Trophoblast cell (in vitro differentiated cells and primary cell): Measurements from ENCODE around the gene EVC2.

Source experiments
- DNase-seq, 2 donors: peaks; one replicate each; pipeline ENCODE4 v3.0.0-alpha.2; 2016
- H2AFZ ChIP-seq: 2 replicates; pipeline ENCODE4 v1.6.1; 2013; ENCODE audit warnings: low read length, moderate library complexity, mild to moderate bottlenecking; ENCODE audit not compliant: insufficient read depth, poor library complexity
- H2AK5ac ChIP-seq: 2 replicates; pipeline ENCODE4 v1.6.1; 2013; ENCODE audit warnings: mild to moderate bottlenecking, low read length
- H2BK120ac ChIP-seq: 2 replicates; pipeline ENCODE4 v1.6.1; 2013; ENCODE audit warnings: low read length, mild to moderate bottlenecking, moderate library complexity; ENCODE audit not compliant: insufficient read depth, poor library complexity
- H2BK12ac ChIP-seq: 2 replicates; pipeline ENCODE4 v1.6.1; 2013; ENCODE audit warnings: mild to moderate bottlenecking, low read length, moderate library complexity
- H2BK5ac ChIP-seq: 2 replicates; pipeline ENCODE4 v1.6.1; 2013; ENCODE audit warnings: low read length, low read depth, moderate library complexity, mild to moderate bottlenecking; ENCODE audit not compliant: poor library complexity
- H3K14ac ChIP-seq: 2 replicates; pipeline ENCODE4 v1.6.1; 2013; ENCODE audit warnings: mild to moderate bottlenecking, low read length
- H3K18ac ChIP-seq: 2 replicates; pipeline ENCODE4 v1.6.1; 2013; ENCODE audit warnings: mild to moderate bottlenecking, low read length
- H3K23ac ChIP-seq: 2 replicates; pipeline ENCODE4 v1.6.1; 2013; ENCODE audit warnings: low read length
- H3K27ac ChIP-seq: 2 replicates; pipeline ENCODE4 v1.5.1; 2013; ENCODE audit warnings: low read depth, mild to moderate bottlenecking, inconsistent platforms, low read length, moderate library complexity
- H3K27me3 ChIP-seq: 2 replicates; pipeline ENCODE4 v1.6.1; 2013; ENCODE audit warnings: inconsistent platforms, mild to moderate bottlenecking, low read length, moderate library complexity; ENCODE audit not compliant: insufficient read depth
- H3K36me3 ChIP-seq, 2 experiments: 1 replicate in 1 of 2; 2 replicates in 1 of 2; pipeline ENCODE4 v1.6.1; 2013; ENCODE audit warnings: low read length in 2 of 2, mild to moderate bottlenecking in 2 of 2, moderate library complexity in 1 of 2; ENCODE audit not compliant: insufficient read depth in 2 of 2, control insufficient read depth in 1 of 2
- H3K4ac ChIP-seq: 2 replicates; pipeline ENCODE4 v1.6.1; 2013; ENCODE audit warnings: low read depth, mild to moderate bottlenecking, low read length, moderate library complexity
- H3K4me1 ChIP-seq, 2 experiments: 1 replicate in 1 of 2; 2 replicates in 1 of 2; pipeline ENCODE4 v1.6.1; 2013; ENCODE audit warnings: low read length in 2 of 2, mild to moderate bottlenecking in 2 of 2, moderate library complexity in 1 of 2; ENCODE audit not compliant: insufficient read depth in 2 of 2, control insufficient read depth in 1 of 2
- H3K4me2 ChIP-seq: 2 replicates; pipeline ENCODE4 v1.6.1; 2013; ENCODE audit warnings: inconsistent platforms, mild to moderate bottlenecking, low read length, moderate library complexity
- H3K4me3 ChIP-seq: 2 replicates; pipeline ENCODE4 v1.5.1; 2013; ENCODE audit warnings: mild to moderate bottlenecking, low read depth, low read length, inconsistent platforms
- H3K79me1 ChIP-seq: one replicate; pipeline ENCODE4 v1.6.1; 2013; ENCODE audit warnings: low read length
- H3K79me2 ChIP-seq: 2 replicates; pipeline ENCODE4 v1.6.1; 2013; ENCODE audit warnings: low read length, mild to moderate bottlenecking; ENCODE audit not compliant: control insufficient read depth, insufficient read depth, poor library complexity
- H3K9ac ChIP-seq: 2 replicates; pipeline ENCODE4 v1.6.1; 2013; ENCODE audit warnings: mild to moderate bottlenecking, low read length
- H3K9me3 ChIP-seq: 2 replicates; pipeline ENCODE4 v1.6.1; 2013; ENCODE audit warnings: low read depth, mild to moderate bottlenecking, control low read depth, inconsistent platforms, low read length; ENCODE audit not compliant: insufficient read depth
- H4K12ac ChIP-seq: 2 replicates; pipeline ENCODE4 v1.6.1; 2013; ENCODE audit warnings: low read depth, mild to moderate bottlenecking, low read length, moderate library complexity
- H4K8ac ChIP-seq: 2 replicates; pipeline ENCODE4 v1.6.1; 2013; ENCODE audit warnings: low read depth, mild to moderate bottlenecking, low read length, moderate library complexity
- H4K91ac ChIP-seq: one replicate; pipeline ENCODE4 v1.6.1; 2013; ENCODE audit warnings: low read depth, mild to moderate bottlenecking, low read length, moderate library complexity
- WGBS: extraction: QIAGEN DNeasy Blood & Tissue Kit; methylation state at CpG from one replicate; pipeline ENCODE4 v1.1.7; 2013; ENCODE audit warnings: missing lambda C conversion rate; ENCODE audit not compliant: insufficient read length, insufficient coverage; ENCODE audit errors: extremely low coverage; 5-methylcytosine and 5-hydroxymethylcytosine counted together

The EVC2 gene

GRCh38 chr4:5689065-5689464 is 19.3 kb downstream of the EVC2 start:
- H3K36me3 ChIP-seq, result peaks cover 36 to 59% of the 10 kb centered on the region in 2 experiments
- H3K4me1 ChIP-seq, result no peaks in the 10 kb centered on the region
- H2AK5ac ChIP-seq, result no peak overlapping the region
- no peak overlapping the region for H4K12ac ChIP-seq
- H4K91ac ChIP-seq, result no peak overlapping the region
- H3K9me3 ChIP-seq, result peaks cover 4% of the 10 kb centered on the region
- H2BK12ac ChIP-seq, result no peak overlapping the region
- H2AFZ ChIP-seq, result no peak overlapping the region
- H3K27me3 ChIP-seq, result no peaks in the 10 kb centered on the region
- H2BK120ac ChIP-seq, result no peak overlapping the region
- DNase-seq, result peak in 1 of 2 donors; percentile 10
- H3K9ac ChIP-seq, result no peak overlapping the region
- H4K8ac ChIP-seq, result no peak overlapping the region
- no peak overlapping the region for H3K4me3 ChIP-seq
- no CpG with 5 or more reads among the region's 8 CpGs for WGBS
- H3K27ac ChIP-seq, result no peak overlapping the region
- H3K18ac ChIP-seq, result no peak overlapping the region
- H2BK5ac ChIP-seq, result no peak overlapping the region
- H3K4me2 ChIP-seq, result no peak overlapping the region
- no peak overlapping the region for H3K14ac ChIP-seq
- H3K79me1 ChIP-seq, result no peaks in the 10 kb centered on the region
- no peaks in the 10 kb centered on the region for H3K79me2 ChIP-seq
- H3K4ac ChIP-seq, result no peak overlapping the region
- H3K23ac ChIP-seq, result no peak overlapping the region

GRCh38 chr4:5686338-5686737 is 22.0 kb downstream of the EVC2 start:
- H2AK5ac ChIP-seq, result no peak overlapping the region
- DNase-seq, result no peak
- H4K91ac ChIP-seq, result no peak overlapping the region
- WGBS, result no CpG with 5 or more reads among the region's 6 CpGs
- H4K8ac ChIP-seq, result no peak overlapping the region
- no peak overlapping the region for H4K12ac ChIP-seq
- H3K14ac ChIP-seq, result no peak overlapping the region
- H3K18ac ChIP-seq, result no peak overlapping the region
- no peak overlapping the region for H3K23ac ChIP-seq
- no peak overlapping the region for H3K4ac ChIP-seq
- no peak overlapping the region for H2AFZ ChIP-seq
- H3K27me3 ChIP-seq, result no peaks in the 10 kb centered on the region
- no peak overlapping the region for H3K9ac ChIP-seq
- peaks cover 29 to 44% of the 10 kb centered on the region in 2 experiments for H3K36me3 ChIP-seq
- H3K4me1 ChIP-seq, result no peaks in the 10 kb centered on the region
- no peaks in the 10 kb centered on the region for H3K79me1 ChIP-seq
- H3K9me3 ChIP-seq, result peaks cover 4% of the 10 kb centered on the region
- no peak overlapping the region for H3K4me2 ChIP-seq
- no peak overlapping the region for H2BK12ac ChIP-seq
- H3K4me3 ChIP-seq, result no peak overlapping the region
- H3K27ac ChIP-seq, result no peak overlapping the region
- no peaks in the 10 kb centered on the region for H3K79me2 ChIP-seq
- H2BK120ac ChIP-seq, result no peak overlapping the region
- no peak overlapping the region for H2BK5ac ChIP-seq

- Histone ChIP-seq H3K27ac (no peak overlapping the region), H3K9me3 (peaks cover 4% of the 10 kb centered on the region), H3K18ac (no peak overlapping the region), H3K79me2 (no peaks in the 10 kb centered on the region), H2BK120ac (no peak overlapping the region), H3K9ac (no peak overlapping the region), H3K14ac (no peak overlapping the region), H3K79me1 (no peaks in the 10 kb centered on the region), H3K36me3 (peaks cover 31 to 50% of the 10 kb centered on the region in 2 experiments), H4K91ac (no peak overlapping the region), H4K8ac (no peak overlapping the region), H3K27me3 (no peaks in the 10 kb centered on the region), H3K4me1 (no peaks in the 10 kb centered on the region), H3K4me2 (no peak overlapping the region), H3K23ac (no peak overlapping the region), H3K4ac (no peak overlapping the region), H2AFZ (no peak overlapping the region), H4K12ac (no peak overlapping the region), H3K4me3 (no peak overlapping the region), H2BK12ac (no peak overlapping the region), H2BK5ac (no peak overlapping the region), H2AK5ac (no peak overlapping the region)
- no CpG with 5 or more reads among the region's 9 CpGs for WGBS
- DNase-seq, result no peak
Measured at GRCh38 chr4:5685296-5685695, 23.1 kb downstream of the EVC2 start.

GRCh38 chr4:5683566-5683965 is 24.8 kb downstream of the EVC2 start:
- H3K9ac ChIP-seq, result no peak overlapping the region
- no peak overlapping the region for H2BK120ac ChIP-seq
- H4K91ac ChIP-seq, result no peak overlapping the region
- H3K4me2 ChIP-seq, result no peak overlapping the region
- H3K4me3 ChIP-seq, result no peak overlapping the region
- H2BK5ac ChIP-seq, result no peak overlapping the region
- no peaks in the 10 kb centered on the region for H3K4me1 ChIP-seq
- no peak overlapping the region for H2BK12ac ChIP-seq
- H3K79me2 ChIP-seq, result no peaks in the 10 kb centered on the region
- H2AFZ ChIP-seq, result no peak overlapping the region
- no peaks in the 10 kb centered on the region for H3K79me1 ChIP-seq
- H3K27me3 ChIP-seq, result no peaks in the 10 kb centered on the region
- H3K23ac ChIP-seq, result no peak overlapping the region
- no peak overlapping the region for H2AK5ac ChIP-seq
- H3K27ac ChIP-seq, result no peak overlapping the region
- H3K14ac ChIP-seq, result no peak overlapping the region
- H3K9me3 ChIP-seq, result peaks cover 4% of the 10 kb centered on the region
- H4K8ac ChIP-seq, result no peak overlapping the region
- H3K18ac ChIP-seq, result no peak overlapping the region
- peaks cover 27 to 44% of the 10 kb centered on the region in 2 experiments for H3K36me3 ChIP-seq
- no peak for DNase-seq
- no peak overlapping the region for H4K12ac ChIP-seq
- no CpG with 5 or more reads among the region's 10 CpGs for WGBS
- no peak overlapping the region for H3K4ac ChIP-seq
